Measurements from ENCODE around the gene SLC28A3. TPM values are rescaled to one million over a fixed set of nuclear protein-coding genes. Genes with fewer than 3 reads are reported as not detected.

SLC28A3 gene
- total and polyA plus RNA-seq, 10 of the 15 experiments (the other 5 are each of a cell fraction or from before 2014, with no cell fraction given) = 0.03 to 0.39 (median 0.07) TPM; not detected in 2

DNA sequence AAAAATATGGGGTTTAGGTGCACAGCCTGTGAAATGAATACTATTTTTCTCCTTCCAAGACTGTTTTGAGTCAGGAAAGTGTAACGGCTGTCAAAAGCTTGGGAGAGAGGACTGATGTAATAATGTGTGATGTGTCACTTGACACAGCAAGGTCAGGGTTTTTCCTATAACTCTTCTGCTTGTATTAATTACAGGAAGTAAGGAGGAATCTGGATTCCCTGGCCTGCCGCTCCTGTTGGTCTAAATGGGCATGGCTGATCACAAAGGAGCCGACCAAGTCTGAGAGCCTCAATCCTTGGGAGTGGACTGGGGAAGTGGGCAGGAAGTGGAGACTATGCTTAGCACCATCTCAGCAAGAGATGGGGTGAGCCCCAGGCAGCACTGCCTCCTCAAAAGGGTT lies 16.7 kb upstream of the SLC28A3 start (continued):
- TF ChIP-seq NFXL1 (IDR thresholded peaks at IDR 0.05; ENCODE audit: borderline replicate concordance) (no peak), CEBPB (IDR thresholded peaks at IDR 0.05; ENCODE audit: borderline replicate concordance in 1 of 2, low read depth in 2 of 2, low read length in 2 of 2) (no peak), EGR1 (IDR thresholded peaks at IDR 0.05; ENCODE audit: borderline replicate concordance in 1 of 2, low read depth in 2 of 2, low read length in 2 of 2) (no peak), RFX5 (IDR thresholded peaks at IDR 0.05; ENCODE audit: low read depth, low read length) (no peak), RAD21 (IDR thresholded peaks at IDR 0.05; ENCODE audit: insufficient read depth, low read depth, low read length) (no peak), SUPT20H (IDR thresholded peaks at IDR 0.05; ENCODE audit: borderline replicate concordance, control insufficient read depth, low read depth, low read length) (no peak)
- TF ChIP-seq, protein P1, sequence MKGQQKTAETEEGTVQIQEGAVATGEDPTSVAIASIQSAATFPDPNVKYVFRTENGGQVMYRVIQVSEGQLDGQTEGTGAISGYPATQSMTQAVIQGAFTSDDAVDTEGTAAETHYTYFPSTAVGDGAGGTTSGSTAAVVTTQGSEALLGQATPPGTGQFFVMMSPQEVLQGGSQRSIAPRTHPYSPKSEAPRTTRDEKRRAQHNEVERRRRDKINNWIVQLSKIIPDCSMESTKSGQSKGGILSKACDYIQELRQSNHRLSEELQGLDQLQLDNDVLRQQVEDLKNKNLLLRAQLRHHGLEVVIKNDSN (IDR thresholded peaks at IDR 0.05; ENCODE audit: borderline replicate concordance, extremely low read length, insufficient read depth, low read depth, low read length) = no peak

DNA sequence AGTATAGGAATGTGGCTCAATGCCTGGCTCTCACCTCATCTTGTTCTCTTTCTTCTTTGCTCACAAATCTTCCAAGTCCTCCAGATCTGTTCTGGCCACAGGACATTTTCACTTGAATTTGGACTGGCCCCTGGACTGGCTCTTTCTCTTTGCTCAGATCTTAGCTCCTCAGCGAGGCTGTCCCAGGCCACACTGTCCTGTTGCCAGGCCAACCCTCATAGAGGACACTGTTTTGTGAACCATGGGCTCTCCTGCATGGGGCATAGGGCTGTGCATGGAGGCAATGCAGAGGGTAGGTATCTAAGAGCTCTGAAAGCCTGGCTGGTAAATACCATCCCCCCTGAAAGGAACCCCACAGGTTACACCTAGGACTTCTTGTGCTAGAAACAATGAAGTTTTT lies 13.5 kb upstream of the SLC28A3 start:
- H3K4me3 ChIP-seq = no peak overlapping the region
- no peak overlapping the region for H3K27ac ChIP-seq (ENCODE audit: control insufficient read depth, insufficient read depth)
- no peak for TF ChIP-seq WRNIP1 (IDR thresholded peaks at IDR 0.05; ENCODE audit: borderline replicate concordance, low read depth, low read length)
- TF ChIP-seq, protein P2, sequence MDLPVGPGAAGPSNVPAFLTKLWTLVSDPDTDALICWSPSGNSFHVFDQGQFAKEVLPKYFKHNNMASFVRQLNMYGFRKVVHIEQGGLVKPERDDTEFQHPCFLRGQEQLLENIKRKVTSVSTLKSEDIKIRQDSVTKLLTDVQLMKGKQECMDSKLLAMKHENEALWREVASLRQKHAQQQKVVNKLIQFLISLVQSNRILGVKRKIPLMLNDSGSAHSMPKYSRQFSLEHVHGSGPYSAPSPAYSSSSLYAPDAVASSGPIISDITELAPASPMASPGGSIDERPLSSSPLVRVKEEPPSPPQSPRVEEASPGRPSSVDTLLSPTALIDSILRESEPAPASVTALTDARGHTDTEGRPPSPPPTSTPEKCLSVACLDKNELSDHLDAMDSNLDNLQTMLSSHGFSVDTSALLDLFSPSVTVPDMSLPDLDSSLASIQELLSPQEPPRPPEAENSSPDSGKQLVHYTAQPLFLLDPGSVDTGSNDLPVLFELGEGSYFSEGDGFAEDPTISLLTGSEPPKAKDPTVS (IDR thresholded peaks at IDR 0.05; ENCODE audit: low read depth, low read length) = no peak
- TF ChIP-seq CBX5 (IDR thresholded peaks at IDR 0.05; ENCODE audit: low read depth) = no peak
- TF ChIP-seq PML (IDR thresholded peaks at IDR 0.05; ENCODE audit: low read length) = no peak
- TF ChIP-seq BACH1 (IDR thresholded peaks at IDR 0.05; ENCODE audit: borderline replicate concordance) = no peak
- TF ChIP-seq POLR2AphosphoS5 (IDR thresholded peaks at IDR 0.05; ENCODE audit: low read length) = no peak
- no peak for TF ChIP-seq SREBF2 (IDR thresholded peaks at IDR 0.05; ENCODE audit: low read length)
- TF ChIP-seq, protein P3, sequence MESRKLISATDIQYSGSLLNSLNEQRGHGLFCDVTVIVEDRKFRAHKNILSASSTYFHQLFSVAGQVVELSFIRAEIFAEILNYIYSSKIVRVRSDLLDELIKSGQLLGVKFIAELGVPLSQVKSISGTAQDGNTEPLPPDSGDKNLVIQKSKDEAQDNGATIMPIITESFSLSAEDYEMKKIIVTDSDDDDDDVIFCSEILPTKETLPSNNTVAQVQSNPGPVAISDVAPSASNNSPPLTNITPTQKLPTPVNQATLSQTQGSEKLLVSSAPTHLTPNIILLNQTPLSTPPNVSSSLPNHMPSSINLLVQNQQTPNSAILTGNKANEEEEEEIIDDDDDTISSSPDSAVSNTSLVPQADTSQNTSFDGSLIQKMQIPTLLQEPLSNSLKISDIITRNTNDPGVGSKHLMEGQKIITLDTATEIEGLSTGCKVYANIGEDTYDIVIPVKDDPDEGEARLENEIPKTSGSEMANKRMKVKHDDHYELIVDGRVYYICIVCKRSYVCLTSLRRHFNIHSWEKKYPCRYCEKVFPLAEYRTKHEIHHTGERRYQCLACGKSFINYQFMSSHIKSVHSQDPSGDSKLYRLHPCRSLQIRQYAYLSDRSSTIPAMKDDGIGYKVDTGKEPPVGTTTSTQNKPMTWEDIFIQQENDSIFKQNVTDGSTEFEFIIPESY (IDR thresholded peaks at IDR 0.05) = no peak
- no peak for TF ChIP-seq ETV6 (conservative IDR thresholded peaks at IDR 0.05 in 1 of 2, IDR thresholded peaks at IDR 0.05 in 1 of 2; ENCODE audit: borderline replicate concordance in 1 of 2, low read depth in 1 of 2)
- no peak for TF ChIP-seq POLR2A (IDR thresholded peaks at IDR 0.05; ENCODE audit: low read depth, low read length)
- no peak for TF ChIP-seq NFIC (IDR thresholded peaks at IDR 0.05; ENCODE audit: low read depth, low read length)
- TF ChIP-seq PAX5 (IDR thresholded peaks at IDR 0.05; ENCODE audit: borderline replicate concordance, low read depth, low read length) = no peak
- no peak for TF ChIP-seq GABPA (IDR thresholded peaks at IDR 0.05; ENCODE audit: low read depth)
- no peak overlapping the region for H3K4me2 ChIP-seq (ENCODE audit: control insufficient read depth, insufficient read depth)
- ChIA-PET CTCF (no interaction called here), RAD21 (ENCODE audit: unreplicated experiment) (no interaction called here), POLR2A (no interaction called here), SMC1A (ENCODE audit: uncharacterized antibody, unreplicated experiment) (no interaction called here)
- FAIRE-seq = no peak
- WGBS (ENCODE audit: insufficient coverage, insufficient replicate concordance, low lambda C conversion rate, missing lambda C conversion rate) = 0% methylated on average over 1 of the region's 1 CpG
- intact Hi-C loops (cut with micrococcal nuclease; ENCODE audit: unreplicated experiment) (no loop called here), in situ Hi-C loops (cut with MboI) (loop anchor here (25.0 kb wide), 1 partner anchor 108 kb away; no protein-coding TSS in a partner anchor)
- no TSS peak for BruUV-seq (replicated peaks)
- no peak for ATAC-seq
- no peaks in the 10 kb centered on the region for H4K20me1 ChIP-seq (ENCODE audit: control insufficient read depth, insufficient read depth)
- no peaks in the 10 kb centered on the region for H3K36me3 ChIP-seq (ENCODE audit: control insufficient read depth in 2 of 2, insufficient read depth in 2 of 2, low read length in 1 of 2)
- no peaks in the 10 kb centered on the region for H3K9me3 ChIP-seq (replicated peaks; ENCODE audit: control insufficient read depth, insufficient read depth, low read length)
- H3K4me1 ChIP-seq (ENCODE audit: control insufficient read depth, insufficient read depth, low read length) = no peaks in the 10 kb centered on the region
- no peak overlapping the region for H2AFZ ChIP-seq (ENCODE audit: control insufficient read depth, low read depth, low read length)
- no peak overlapping the region for H3K9ac ChIP-seq (ENCODE audit: control insufficient read depth, insufficient read depth, low read length)
- no peaks in the 10 kb centered on the region for H3K27me3 ChIP-seq (replicated peaks in 1 of 2; ENCODE audit: control insufficient read depth in 2 of 2, insufficient read depth in 2 of 2, low read length in 1 of 2)
- no peaks in the 10 kb centered on the region for H3K79me2 ChIP-seq (ENCODE audit: control insufficient read depth, insufficient read depth, low read length)
- no peak for DNase-seq (ENCODE audit: low read depth, low spot score)

Data from GM12878 (cell line).